ENCODE data around the gene BTG3.

- TF ChIP-seq CTCF (IDR thresholded peaks at IDR 0.05) (no peak), POLR2A (IDR thresholded peaks at IDR 0.05) (no peak)
Observed at GRCh38 chr21:17644186-17644585, 31.5 kb upstream of the BTG3 start.
